Measurements from ENCODE around the gene DNAI7.

Gene DNAI7

GRCh38 chr12:25162866-25163265 lies 32.1 kb downstream of the DNAI7 start:
- H3K27me3 ChIP-seq (ENCODE audit: insufficient read depth, low read length): no peaks in the 10 kb centered on the region
- H3K36me3 ChIP-seq (ENCODE audit: insufficient read depth, low read depth, low read length): no peaks in the 10 kb centered on the region
- no peak overlapping the region for H3K9ac ChIP-seq (ENCODE audit: low read depth, low read length)
- H3K9me3 ChIP-seq (ENCODE audit: insufficient read depth, low read depth, low read length): no peaks in the 10 kb centered on the region
- no peak overlapping the region for H3K4me3 ChIP-seq (ENCODE audit: low read length)
- no peak overlapping the region for H3K27ac ChIP-seq (ENCODE audit: low read length)
- H3K4me1 ChIP-seq (ENCODE audit: insufficient read depth, low read length): no peaks in the 10 kb centered on the region

- H3K4me1 ChIP-seq (ENCODE audit: insufficient read depth, low read length): peaks cover 8% of the 10 kb centered on the region
- no peaks in the 10 kb centered on the region for H3K27me3 ChIP-seq (ENCODE audit: insufficient read depth, low read length)
- no peak overlapping the region for H3K4me3 ChIP-seq (ENCODE audit: low read length)
Measured at GRCh38 chr12:25156061-25156460, 38.9 kb downstream of the DNAI7 start.

GRCh38 chr12:25155022-25155576 lies 39.9 kb downstream of the DNAI7 start:
- Histone ChIP-seq H3K27me3 (ENCODE audit: insufficient read depth, low read length) (no peaks in the 10 kb centered on the region), H3K9me3 (ENCODE audit: insufficient read depth, low read depth, low read length) (no peaks in the 10 kb centered on the region), H3K4me3 (ENCODE audit: low read length) (no peak overlapping the region), H3K36me3 (ENCODE audit: insufficient read depth, low read depth, low read length) (no peaks in the 10 kb centered on the region), H3K9ac (ENCODE audit: low read depth, low read length) (no peak overlapping the region), H3K27ac (ENCODE audit: low read length) (no peak overlapping the region), H3K4me1 (ENCODE audit: insufficient read depth, low read length) (peaks cover 8% of the 10 kb centered on the region)

More at GRCh38 chr12:25156061-25156460, 38.9 kb downstream of the DNAI7 start:
- Histone ChIP-seq H3K36me3 (ENCODE audit: insufficient read depth, low read depth, low read length) (no peaks in the 10 kb centered on the region), H3K27ac (ENCODE audit: low read length) (no peak overlapping the region), H3K9me3 (ENCODE audit: insufficient read depth, low read depth, low read length) (no peaks in the 10 kb centered on the region), H3K9ac (ENCODE audit: low read depth, low read length) (no peak overlapping the region)

- H3K27ac ChIP-seq (ENCODE audit: low read length): no peak overlapping the region
- H3K4me1 ChIP-seq (ENCODE audit: insufficient read depth, low read length): peaks cover 8% of the 10 kb centered on the region
- H3K9me3 ChIP-seq (ENCODE audit: insufficient read depth, low read depth, low read length): no peaks in the 10 kb centered on the region
Measured at GRCh38 chr12:25152055-25152454, 42.9 kb downstream of the DNAI7 start.

GRCh38 chr12:25151476-25151875 lies 43.5 kb downstream of the DNAI7 start:
- H3K4me1 ChIP-seq (ENCODE audit: insufficient read depth, low read length): peaks cover 8% of the 10 kb centered on the region
- H3K4me3 ChIP-seq (ENCODE audit: low read length): no peak overlapping the region
- no peaks in the 10 kb centered on the region for H3K9me3 ChIP-seq (ENCODE audit: insufficient read depth, low read depth, low read length)
- H3K9ac ChIP-seq (ENCODE audit: low read depth, low read length): no peak overlapping the region
- no peaks in the 10 kb centered on the region for H3K27me3 ChIP-seq (ENCODE audit: insufficient read depth, low read length)
- H3K36me3 ChIP-seq (ENCODE audit: insufficient read depth, low read depth, low read length): no peaks in the 10 kb centered on the region
- no peak overlapping the region for H3K27ac ChIP-seq (ENCODE audit: low read length)

More at GRCh38 chr12:25152055-25152454, 42.9 kb downstream of the DNAI7 start:
- H3K9ac ChIP-seq (ENCODE audit: low read depth, low read length): no peak overlapping the region
- no peaks in the 10 kb centered on the region for H3K27me3 ChIP-seq (ENCODE audit: insufficient read depth, low read length)
- no peak overlapping the region for H3K4me3 ChIP-seq (ENCODE audit: low read length)
- H3K36me3 ChIP-seq (ENCODE audit: insufficient read depth, low read depth, low read length): no peaks in the 10 kb centered on the region

GRCh38 chr12:25146686-25147085 lies 48.3 kb downstream of the DNAI7 start:
- H3K36me3 ChIP-seq (ENCODE audit: insufficient read depth, low read depth, low read length): no peaks in the 10 kb centered on the region
- no peak overlapping the region for H3K9ac ChIP-seq (ENCODE audit: low read depth, low read length)
- H3K4me1 ChIP-seq (ENCODE audit: insufficient read depth, low read length): peaks cover 4% of the 10 kb centered on the region
- no peaks in the 10 kb centered on the region for H3K9me3 ChIP-seq (ENCODE audit: insufficient read depth, low read depth, low read length)
- H3K27ac ChIP-seq (ENCODE audit: low read length): no peak overlapping the region
- H3K27me3 ChIP-seq (ENCODE audit: insufficient read depth, low read length): no peaks in the 10 kb centered on the region
- H3K4me3 ChIP-seq (ENCODE audit: low read length): no peak overlapping the region

- no peak overlapping the region for H3K4me3 ChIP-seq (ENCODE audit: low read length)
- no peaks in the 10 kb centered on the region for H3K36me3 ChIP-seq (ENCODE audit: insufficient read depth, low read depth, low read length)
- H3K9me3 ChIP-seq (ENCODE audit: insufficient read depth, low read depth, low read length): no peaks in the 10 kb centered on the region
- no peak overlapping the region for H3K27ac ChIP-seq (ENCODE audit: low read length)
- H3K9ac ChIP-seq (ENCODE audit: low read depth, low read length): no peak overlapping the region
- H3K4me1 ChIP-seq (ENCODE audit: insufficient read depth, low read length): peaks cover 4% of the 10 kb centered on the region; the same call in 1 of the 2 replicates
- H3K27me3 ChIP-seq (ENCODE audit: insufficient read depth, low read length): no peaks in the 10 kb centered on the region
Measured at GRCh38 chr12:25135531-25136154, 59.3 kb downstream of the DNAI7 start.

GRCh38 chr12:25131270-25131669 lies 63.7 kb downstream of the DNAI7 start:
- H3K27ac ChIP-seq (ENCODE audit: low read length): no peak overlapping the region
- H3K36me3 ChIP-seq (ENCODE audit: insufficient read depth, low read depth, low read length): no peaks in the 10 kb centered on the region
- H3K4me3 ChIP-seq (ENCODE audit: low read length): no peak overlapping the region
- H3K27me3 ChIP-seq (ENCODE audit: insufficient read depth, low read length): no peaks in the 10 kb centered on the region
- peaks cover 7% of the 10 kb centered on the region; the same call in 1 of the 2 replicates for H3K4me1 ChIP-seq (ENCODE audit: insufficient read depth, low read length)
- H3K9ac ChIP-seq (ENCODE audit: low read depth, low read length): no peak overlapping the region
- H3K9me3 ChIP-seq (ENCODE audit: insufficient read depth, low read depth, low read length): no peaks in the 10 kb centered on the region

- no peaks in the 10 kb centered on the region for H3K27me3 ChIP-seq (ENCODE audit: insufficient read depth, low read length)
- H3K4me1 ChIP-seq (ENCODE audit: insufficient read depth, low read length): peaks cover 8% of the 10 kb centered on the region; the same call in 1 of the 2 replicates
- H3K36me3 ChIP-seq (ENCODE audit: insufficient read depth, low read depth, low read length): no peaks in the 10 kb centered on the region
- no peaks in the 10 kb centered on the region for H3K9me3 ChIP-seq (ENCODE audit: insufficient read depth, low read depth, low read length)
- no peak overlapping the region for H3K9ac ChIP-seq (ENCODE audit: low read depth, low read length)
- no peak overlapping the region for H3K4me3 ChIP-seq (ENCODE audit: low read length)
- H3K27ac ChIP-seq (ENCODE audit: low read length): no peak overlapping the region
Measured at GRCh38 chr12:25130741-25131188, 64.2 kb downstream of the DNAI7 start.

- Histone ChIP-seq H3K27me3 (ENCODE audit: insufficient read depth, low read length) (no peaks in the 10 kb centered on the region), H3K36me3 (ENCODE audit: insufficient read depth, low read depth, low read length) (no peaks in the 10 kb centered on the region), H3K9me3 (ENCODE audit: insufficient read depth, low read depth, low read length) (no peaks in the 10 kb centered on the region), H3K9ac (ENCODE audit: low read depth, low read length) (no peak overlapping the region), H3K4me3 (ENCODE audit: low read length) (no peak overlapping the region), H3K4me1 (ENCODE audit: insufficient read depth, low read length) (peaks cover 4% of the 10 kb centered on the region; the same call in 1 of the 2 replicates), H3K27ac (ENCODE audit: low read length) (no peak overlapping the region)
Measured at GRCh38 chr12:25126746-25127145, 68.2 kb downstream of the DNAI7 start.

- H3K27ac ChIP-seq (ENCODE audit: low read length): no peak overlapping the region
- H3K36me3 ChIP-seq (ENCODE audit: insufficient read depth, low read depth, low read length): no peaks in the 10 kb centered on the region
- no peak overlapping the region for H3K4me3 ChIP-seq (ENCODE audit: low read length)
- H3K4me1 ChIP-seq (ENCODE audit: insufficient read depth, low read length): peaks cover 4% of the 10 kb centered on the region; the same call in 1 of the 2 replicates
- no peak overlapping the region for H3K9ac ChIP-seq (ENCODE audit: low read depth, low read length)
- no peaks in the 10 kb centered on the region for H3K9me3 ChIP-seq (ENCODE audit: insufficient read depth, low read depth, low read length)
- no peaks in the 10 kb centered on the region for H3K27me3 ChIP-seq (ENCODE audit: insufficient read depth, low read length)
Measured at GRCh38 chr12:25126101-25126500, 68.9 kb downstream of the DNAI7 start.

- H3K27me3 ChIP-seq (ENCODE audit: insufficient read depth, low read length): no peaks in the 10 kb centered on the region
- no peak overlapping the region for H3K4me3 ChIP-seq (ENCODE audit: low read length)
- H3K27ac ChIP-seq (ENCODE audit: low read length): no peak overlapping the region
- H3K4me1 ChIP-seq (ENCODE audit: insufficient read depth, low read length): peaks cover 4% of the 10 kb centered on the region; the same call in 1 of the 2 replicates
- no peaks in the 10 kb centered on the region for H3K9me3 ChIP-seq (ENCODE audit: insufficient read depth, low read depth, low read length)
- no peaks in the 10 kb centered on the region for H3K36me3 ChIP-seq (ENCODE audit: insufficient read depth, low read depth, low read length)
- H3K9ac ChIP-seq (ENCODE audit: low read depth, low read length): no peak overlapping the region
Measured at GRCh38 chr12:25124493-25124892, 70.5 kb downstream of the DNAI7 start.
